Measurements from ENCODE around the gene AHRR. TPM values are rescaled to one million over a fixed set of nuclear protein-coding genes. Genes with fewer than 3 reads are reported as not detected.
A peak's percentile ranks its signal among the peaks of the same experiment; 100 is the strongest.

The AHRR gene
- polyA plus RNA-seq, 1 donor = 3.9 TPM

- Histone ChIP-seq H3K4me3 (ENCODE audit: low read length) (peak overlapping the region; percentile 28), H3K4me1 (ENCODE audit: control insufficient read depth, insufficient read depth, low read length) (peaks cover 11% of the 10 kb centered on the region), H3K27ac (ENCODE audit: low read length) (no peak overlapping the region), H3K36me3 (ENCODE audit: control insufficient read depth, insufficient read depth, low read length) (peaks cover 12% of the 10 kb centered on the region), H3K9me3 (ENCODE audit: control insufficient read depth, low read depth, low read length) (peaks cover 18% of the 10 kb centered on the region), H3K27me3 (ENCODE audit: control insufficient read depth, insufficient read depth, low read length) (peaks cover 64% of the 10 kb centered on the region)
- WGBS (ENCODE audit: insufficient coverage, low lambda C conversion rate) = 0% methylated on average over 1 of the region's 65 CpGs
- DNase-seq = no peak
These were observed 837 bp upstream of the AHRR start for GRCh38 chr5:320524-321229.

GRCh38 chr5:321726-322251, 275 bp downstream of the AHRR start:
- H3K27me3 ChIP-seq (ENCODE audit: control insufficient read depth, insufficient read depth, low read length) = peaks cover 69% of the 10 kb centered on the region
- WGBS (ENCODE audit: insufficient coverage, low lambda C conversion rate) = no CpG with 5 or more reads among the region's 67 CpGs

GRCh38 chr5:322281-322941, 897 bp downstream of the AHRR start:
- Histone ChIP-seq H3K27me3 (ENCODE audit: control insufficient read depth, insufficient read depth, low read length) (peaks cover 69% of the 10 kb centered on the region), H3K4me3 (ENCODE audit: low read length) (peak overlapping the region; percentile 16)
- WGBS (ENCODE audit: insufficient coverage, low lambda C conversion rate) = 60% methylated on average over 7 of the region's 56 CpGs

More at GRCh38 chr5:321726-322251, 275 bp downstream of the AHRR start:
- no peak overlapping the region for H3K27ac ChIP-seq (ENCODE audit: low read length)
- DNase-seq = no peak
- H3K36me3 ChIP-seq (ENCODE audit: control insufficient read depth, insufficient read depth, low read length) = peaks cover 1% of the 10 kb centered on the region
- H3K9me3 ChIP-seq (ENCODE audit: control insufficient read depth, low read depth, low read length) = peaks cover 18% of the 10 kb centered on the region
- H3K4me3 ChIP-seq (ENCODE audit: low read length) = peak overlapping the region; percentile 16
- peaks cover 11% of the 10 kb centered on the region for H3K4me1 ChIP-seq (ENCODE audit: control insufficient read depth, insufficient read depth, low read length)

DNA sequence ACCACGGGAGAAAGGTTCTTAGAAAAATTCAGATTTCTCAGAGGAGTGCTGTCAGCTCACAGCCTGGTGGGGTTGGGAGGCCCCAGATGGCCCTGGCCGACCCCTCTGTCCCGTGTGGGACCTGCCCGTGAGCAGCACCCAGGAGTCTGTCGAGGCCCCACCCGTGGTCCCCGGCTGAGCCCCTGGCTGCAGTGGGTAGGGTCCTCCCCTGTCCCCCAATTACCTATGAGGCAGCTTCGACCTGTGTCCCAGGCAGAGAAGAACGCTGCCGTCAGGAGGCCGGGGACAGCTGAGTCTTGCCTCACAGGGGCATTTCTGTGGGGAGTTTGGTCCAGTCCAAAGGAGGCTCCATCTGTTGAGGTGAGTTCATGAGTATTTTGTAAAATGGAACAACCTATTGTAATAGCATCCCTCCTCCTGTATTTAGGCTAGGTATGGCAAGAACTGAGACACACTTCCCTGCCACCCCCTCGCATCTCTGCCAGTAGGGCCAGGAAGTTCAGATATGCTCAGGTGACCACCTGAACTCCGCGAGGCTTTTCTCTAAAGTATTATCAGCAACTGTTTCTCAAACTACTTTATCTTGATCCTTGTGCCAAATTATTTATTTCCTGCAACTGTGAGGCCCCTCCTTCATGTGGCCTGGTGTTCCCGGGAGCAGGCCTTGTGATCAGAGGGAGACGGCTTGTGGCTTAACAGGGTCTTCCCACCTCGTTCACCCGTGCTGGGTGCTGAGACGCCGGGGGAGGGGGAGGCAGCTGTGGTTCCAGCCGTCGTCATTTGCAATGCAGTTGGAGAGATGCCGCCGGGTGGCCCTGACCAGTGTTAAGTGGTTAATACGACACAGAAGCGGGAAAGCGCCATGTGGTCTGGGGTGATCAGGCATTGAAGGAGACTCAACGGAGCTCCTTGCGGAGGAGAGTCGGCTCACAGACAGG, 1.7 kb downstream of the AHRR start:
- H3K27ac ChIP-seq (ENCODE audit: low read length) = no peak overlapping the region
- H3K4me3 ChIP-seq (ENCODE audit: low read length) = no peak overlapping the region
- H3K27me3 ChIP-seq (ENCODE audit: control insufficient read depth, insufficient read depth, low read length) = peaks cover 69% of the 10 kb centered on the region
- peaks cover 15% of the 10 kb centered on the region for H3K9me3 ChIP-seq (ENCODE audit: control insufficient read depth, low read depth, low read length)
- peaks cover 7% of the 10 kb centered on the region for H3K4me1 ChIP-seq (ENCODE audit: control insufficient read depth, insufficient read depth, low read length)
- H3K36me3 ChIP-seq (ENCODE audit: control insufficient read depth, insufficient read depth, low read length) = no peaks in the 10 kb centered on the region
- DNase-seq = no peak
- 20% methylated on average over 2 of the region's 30 CpGs for WGBS (ENCODE audit: insufficient coverage, low lambda C conversion rate)

More at GRCh38 chr5:322281-322941, 897 bp downstream of the AHRR start:
- Histone ChIP-seq H3K27ac (ENCODE audit: low read length) (no peak overlapping the region), H3K9me3 (ENCODE audit: control insufficient read depth, low read depth, low read length) (peaks cover 16% of the 10 kb centered on the region), H3K4me1 (ENCODE audit: control insufficient read depth, insufficient read depth, low read length) (peaks cover 8% of the 10 kb centered on the region), H3K36me3 (ENCODE audit: control insufficient read depth, insufficient read depth, low read length) (no peaks in the 10 kb centered on the region)
- no peak for DNase-seq

DNA sequence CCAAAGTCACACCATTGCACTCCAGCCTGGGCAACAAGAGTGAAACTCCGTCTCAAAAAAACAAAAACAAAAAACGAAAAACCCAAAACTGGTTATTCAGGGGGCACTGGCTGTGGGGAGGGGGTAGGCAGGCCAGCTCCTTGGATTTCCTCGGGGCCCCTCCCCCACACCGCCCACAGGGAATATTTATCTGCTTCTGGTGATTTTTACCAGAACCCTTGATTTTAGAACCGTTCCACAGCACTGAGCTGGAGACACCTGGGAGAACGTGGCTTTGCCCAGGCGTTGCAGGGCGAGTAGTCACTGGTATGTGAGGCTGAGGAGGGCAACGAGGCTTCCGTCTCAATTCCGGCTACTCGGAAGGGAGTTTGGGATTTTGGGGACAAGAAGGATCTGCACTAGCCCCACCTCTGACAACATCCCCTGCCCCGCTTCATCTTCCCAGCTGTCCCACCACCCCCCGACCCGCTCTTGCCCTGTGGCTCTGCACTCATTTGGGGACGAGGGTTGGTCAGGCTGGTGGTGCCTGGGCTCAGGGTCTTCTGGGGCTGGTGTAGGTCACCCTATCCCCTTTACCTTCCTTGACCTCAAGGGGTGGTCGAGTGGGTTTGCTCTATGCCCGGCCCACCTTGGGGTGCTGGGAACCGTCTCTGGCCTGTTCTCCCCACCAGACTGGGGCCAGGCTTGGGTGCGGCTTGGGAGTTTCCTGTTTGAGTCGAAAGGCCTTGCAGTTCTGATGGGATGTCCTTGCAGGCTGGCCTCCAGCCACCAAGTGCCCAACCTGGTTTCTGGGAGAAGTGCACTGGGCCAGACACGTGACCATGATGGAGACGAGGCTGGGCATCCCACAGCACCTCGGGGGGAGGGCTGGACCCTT, 3.5 kb downstream of the AHRR start:
- WGBS (ENCODE audit: insufficient coverage, low lambda C conversion rate) = 75% methylated on average over 5 of the region's 24 CpGs
- H3K27me3 ChIP-seq (ENCODE audit: control insufficient read depth, insufficient read depth, low read length) = peaks cover 54% of the 10 kb centered on the region
- no peak for DNase-seq

GRCh38 chr5:326109-326508, 4.6 kb downstream of the AHRR start:
- Histone ChIP-seq H3K27ac (ENCODE audit: low read length) (no peak overlapping the region), H3K36me3 (ENCODE audit: control insufficient read depth, insufficient read depth, low read length) (no peaks in the 10 kb centered on the region), H3K4me3 (ENCODE audit: low read length) (no peak overlapping the region), H3K4me1 (ENCODE audit: control insufficient read depth, insufficient read depth, low read length) (peaks cover 5% of the 10 kb centered on the region), H3K9me3 (ENCODE audit: control insufficient read depth, low read depth, low read length) (peaks cover 10% of the 10 kb centered on the region), H3K27me3 (ENCODE audit: control insufficient read depth, insufficient read depth, low read length) (peaks cover 43% of the 10 kb centered on the region)
- no peak for DNase-seq
- no CpG with 5 or more reads among the region's 7 CpGs for WGBS (ENCODE audit: insufficient coverage, low lambda C conversion rate)

More for the DNA sequence above, 3.5 kb downstream of the AHRR start:
- Histone ChIP-seq H3K4me3 (ENCODE audit: low read length) (no peak overlapping the region), H3K4me1 (ENCODE audit: control insufficient read depth, insufficient read depth, low read length) (peaks cover 7% of the 10 kb centered on the region), H3K27ac (ENCODE audit: low read length) (no peak overlapping the region), H3K36me3 (ENCODE audit: control insufficient read depth, insufficient read depth, low read length) (no peaks in the 10 kb centered on the region), H3K9me3 (ENCODE audit: control insufficient read depth, low read depth, low read length) (peaks cover 10% of the 10 kb centered on the region)

DNA sequence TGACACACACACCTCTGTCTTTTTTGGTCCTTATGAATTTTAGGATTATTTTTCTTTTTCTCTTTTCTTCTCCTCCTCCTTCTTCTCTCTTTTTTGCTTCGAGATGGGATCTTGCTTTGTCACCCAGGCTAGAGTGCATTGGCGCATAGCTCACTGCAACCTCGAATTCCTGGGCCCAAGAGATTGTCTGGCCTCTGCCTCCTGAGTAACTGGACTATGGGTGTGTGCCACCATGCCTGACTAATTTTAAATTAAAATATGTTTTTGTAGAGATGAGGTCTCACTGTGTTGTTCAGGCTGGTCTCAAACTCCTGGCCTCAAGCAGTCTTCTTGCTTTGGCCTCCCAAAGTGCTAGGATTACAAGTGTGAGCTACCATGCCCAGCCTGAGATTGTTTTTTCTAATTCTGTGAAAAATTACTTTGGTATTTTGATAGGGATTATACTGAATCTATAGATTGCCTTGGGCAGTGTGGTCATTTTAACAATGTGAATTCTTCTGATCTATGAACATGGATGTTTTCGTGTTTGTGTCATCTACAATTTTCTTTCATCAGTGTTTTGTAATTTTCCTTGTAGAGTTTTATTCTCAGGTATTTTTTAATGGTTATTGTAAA, 7.7 kb downstream of the AHRR start:
- no peaks in the 10 kb centered on the region for H3K4me1 ChIP-seq (ENCODE audit: control insufficient read depth, insufficient read depth, low read length)
- no peaks in the 10 kb centered on the region for H3K36me3 ChIP-seq (ENCODE audit: control insufficient read depth, insufficient read depth, low read length)
- H3K27me3 ChIP-seq (ENCODE audit: control insufficient read depth, insufficient read depth, low read length) = peaks cover 18% of the 10 kb centered on the region
- DNase-seq = no peak
- 86% methylated on average over 2 of the region's 4 CpGs for WGBS (ENCODE audit: insufficient coverage, low lambda C conversion rate)
- no peak overlapping the region for H3K4me3 ChIP-seq (ENCODE audit: low read length)
- H3K27ac ChIP-seq (ENCODE audit: low read length) = no peak overlapping the region
- no peaks in the 10 kb centered on the region for H3K9me3 ChIP-seq (ENCODE audit: control insufficient read depth, low read depth, low read length)

GRCh38 chr5:329768-330167, 8.3 kb downstream of the AHRR start:
- no peak overlapping the region for H3K4me3 ChIP-seq (ENCODE audit: low read length)
- no peak overlapping the region for H3K27ac ChIP-seq (ENCODE audit: low read length)
- H3K27me3 ChIP-seq (ENCODE audit: control insufficient read depth, insufficient read depth, low read length) = peaks cover 17% of the 10 kb centered on the region
- DNase-seq = no peak
- H3K36me3 ChIP-seq (ENCODE audit: control insufficient read depth, insufficient read depth, low read length) = no peaks in the 10 kb centered on the region
- no peaks in the 10 kb centered on the region for H3K9me3 ChIP-seq (ENCODE audit: control insufficient read depth, low read depth, low read length)
- H3K4me1 ChIP-seq (ENCODE audit: control insufficient read depth, insufficient read depth, low read length) = no peaks in the 10 kb centered on the region
- whole genome bisulfite sequencing (ENCODE audit: insufficient coverage, low lambda C conversion rate) = no CpG with 5 or more reads among the region's 1 CpG

DNA sequence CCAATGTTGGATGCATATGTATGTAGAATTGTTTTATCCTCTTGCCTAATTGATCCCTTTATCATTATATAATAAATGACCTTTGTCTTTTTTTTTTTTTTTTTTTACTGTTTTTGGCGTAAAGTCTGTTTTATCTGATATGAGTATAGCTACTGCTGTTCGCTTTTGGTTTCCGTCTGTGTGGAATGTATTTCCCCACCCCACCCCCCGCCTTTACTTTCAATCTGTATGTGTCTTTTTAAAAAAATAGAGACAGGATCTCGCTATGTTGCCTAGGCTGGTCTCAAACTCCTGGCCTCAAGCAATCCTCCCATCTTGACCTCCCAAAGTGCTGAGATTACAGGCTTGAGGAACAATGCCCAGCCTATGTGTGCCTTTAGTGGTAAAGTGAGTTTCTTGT, 11.3 kb downstream of the AHRR start:
- Histone ChIP-seq H3K27ac (ENCODE audit: low read length) (no peak overlapping the region), H3K4me1 (ENCODE audit: control insufficient read depth, insufficient read depth, low read length) (no peaks in the 10 kb centered on the region), H3K9me3 (ENCODE audit: control insufficient read depth, low read depth, low read length) (no peaks in the 10 kb centered on the region), H3K4me3 (ENCODE audit: low read length) (no peak overlapping the region), H3K27me3 (ENCODE audit: control insufficient read depth, insufficient read depth, low read length) (peaks cover 10% of the 10 kb centered on the region), H3K36me3 (ENCODE audit: control insufficient read depth, insufficient read depth, low read length) (no peaks in the 10 kb centered on the region)
- no peak for DNase-seq
- WGBS (ENCODE audit: insufficient coverage, low lambda C conversion rate) = no CpG with 5 or more reads among the region's 5 CpGs
